ENCODE measurements around the gene PIP4K2C.

- TF ChIP-seq POLR2A (IDR thresholded peaks at IDR 0.05; ENCODE audit: extremely low read depth, insufficient read length) (no peak), CTCF (IDR thresholded peaks at IDR 0.05; ENCODE audit: low read depth, low read length) (no peak), MAX (IDR thresholded peaks at IDR 0.05; ENCODE audit: low read depth, low read length) (no peak), MYC (IDR thresholded peaks at IDR 0.05; ENCODE audit: low read depth, low read length) (no peak)
These were observed 19.0 kb downstream of the PIP4K2C start for GRCh38 chr12:57609781-57610553.

Data from NB4 (cell line).